Bronchial epithelial cell (primary cell): ENCODE results near the gene CHURC1. TPM values are rescaled to one million over a fixed set of nuclear protein-coding genes. Genes with fewer than 3 reads are reported as not detected.
A peak's percentile ranks its signal among the peaks of the same experiment; 100 is the strongest.

Experiments used
- DNase-seq: peaks from one replicate; pipeline ENCODE4 v3.0.0-alpha.2; 2010; ENCODE audit warnings: low read depth
- FAIRE-seq: peaks from 2 replicates; lab custom pipeline; 2011; peaks lifted over from hg19 to GRCh38; lab: Jason Lieb, UNC
- H3K27me3 ChIP-seq: 2 replicates; pipeline ENCODE4 v1.5.1; 2011; ENCODE audit warnings: low read length; ENCODE audit not compliant: control insufficient read depth, insufficient read depth
- H3K36me3 ChIP-seq: 2 replicates; pipeline ENCODE4 v1.5.1; 2011; ENCODE audit warnings: low read length; ENCODE audit not compliant: control insufficient read depth, insufficient read depth
- H3K4me3 ChIP-seq: 2 replicates; pipeline ENCODE4 v1.5.1; 2011; ENCODE audit warnings: mild to moderate bottlenecking, low read depth, low read length, control low read depth
- total RNA-seq: library from RNA; depleted of rRNA; stranded (reverse); fragments of >200 nt; gene quantifications from 2 replicates; pipeline ENCODE4 v1.2.1, GENCODE V29; 2014
- TF ChIP-seq, protein P1 (sequence below): IDR thresholded peaks from 2 replicates; pipeline ENCODE4 v1.5.1; 2011; ENCODE audit warnings: mild to moderate bottlenecking, moderate library complexity, low read length, control low read depth, inconsistent platforms; ENCODE audit not compliant: insufficient read depth, severe bottlenecking

CHURC1 gene
- total RNA-seq, 1 donor from 2014 or later = 21.9 TPM

DNA sequence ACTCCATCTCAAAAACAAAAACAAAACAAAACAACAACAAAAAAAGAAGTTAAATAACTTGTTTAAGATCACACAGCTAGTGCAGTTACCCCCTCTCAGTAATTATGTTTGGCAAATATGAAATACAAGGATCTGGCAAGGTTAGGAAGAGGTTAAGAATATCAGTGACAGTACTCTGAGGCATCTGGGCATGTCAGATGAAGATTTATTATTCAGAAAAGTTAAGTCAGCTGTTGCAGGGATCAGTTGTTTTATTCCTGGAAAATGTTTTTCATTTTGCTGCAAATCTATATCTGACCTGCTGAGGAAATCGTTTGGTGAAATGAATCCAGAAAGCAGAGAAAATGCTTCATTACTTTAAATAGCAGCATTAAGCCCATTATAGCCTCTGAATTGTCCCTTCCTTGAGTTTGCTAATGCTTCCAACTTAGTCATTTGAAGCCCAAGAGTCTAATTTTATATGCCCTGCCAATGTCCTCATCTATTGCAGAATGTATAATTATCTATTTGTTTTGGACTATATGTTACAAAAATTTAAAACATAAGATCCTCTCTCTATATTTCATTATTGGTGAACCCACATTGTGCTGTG lies 20.2 kb downstream of the CHURC1 start:
- H3K4me3 ChIP-seq = no peak overlapping the region
- DNase-seq (no peak), FAIRE-seq (no peak)
- H3K27me3 ChIP-seq = no peaks in the 10 kb centered on the region
- TF ChIP-seq, protein P1, sequence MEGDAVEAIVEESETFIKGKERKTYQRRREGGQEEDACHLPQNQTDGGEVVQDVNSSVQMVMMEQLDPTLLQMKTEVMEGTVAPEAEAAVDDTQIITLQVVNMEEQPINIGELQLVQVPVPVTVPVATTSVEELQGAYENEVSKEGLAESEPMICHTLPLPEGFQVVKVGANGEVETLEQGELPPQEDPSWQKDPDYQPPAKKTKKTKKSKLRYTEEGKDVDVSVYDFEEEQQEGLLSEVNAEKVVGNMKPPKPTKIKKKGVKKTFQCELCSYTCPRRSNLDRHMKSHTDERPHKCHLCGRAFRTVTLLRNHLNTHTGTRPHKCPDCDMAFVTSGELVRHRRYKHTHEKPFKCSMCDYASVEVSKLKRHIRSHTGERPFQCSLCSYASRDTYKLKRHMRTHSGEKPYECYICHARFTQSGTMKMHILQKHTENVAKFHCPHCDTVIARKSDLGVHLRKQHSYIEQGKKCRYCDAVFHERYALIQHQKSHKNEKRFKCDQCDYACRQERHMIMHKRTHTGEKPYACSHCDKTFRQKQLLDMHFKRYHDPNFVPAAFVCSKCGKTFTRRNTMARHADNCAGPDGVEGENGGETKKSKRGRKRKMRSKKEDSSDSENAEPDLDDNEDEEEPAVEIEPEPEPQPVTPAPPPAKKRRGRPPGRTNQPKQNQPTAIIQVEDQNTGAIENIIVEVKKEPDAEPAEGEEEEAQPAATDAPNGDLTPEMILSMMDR = no peak
- H3K36me3 ChIP-seq = peaks cover 8% of the 10 kb centered on the region

DNA sequence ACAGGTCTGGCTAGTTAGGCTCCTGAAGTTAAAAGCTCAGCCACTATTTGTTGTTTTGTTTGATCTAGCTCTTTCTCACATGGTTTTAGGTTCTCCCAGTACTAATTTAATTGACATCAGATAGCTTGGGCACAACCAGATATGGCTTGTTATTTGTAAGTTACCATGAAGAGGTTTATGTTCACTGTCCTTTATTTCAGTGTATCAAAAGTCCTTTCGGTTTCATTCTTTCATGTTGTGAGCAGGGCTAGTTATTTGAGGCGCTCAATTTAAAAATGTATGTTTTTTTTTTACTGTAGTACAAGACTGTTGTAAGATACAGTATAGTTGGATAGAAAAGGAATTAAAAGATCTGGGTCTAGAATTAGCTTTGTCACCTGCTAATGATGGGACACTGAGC lies 21.3 kb downstream of the CHURC1 start:
- FAIRE-seq (no peak), DNase-seq (no peak)
- no peak overlapping the region for H3K4me3 ChIP-seq
- TF ChIP-seq, protein P1 = no peak
- no peaks in the 10 kb centered on the region for H3K27me3 ChIP-seq
- peaks cover 10% of the 10 kb centered on the region for H3K36me3 ChIP-seq

DNA sequence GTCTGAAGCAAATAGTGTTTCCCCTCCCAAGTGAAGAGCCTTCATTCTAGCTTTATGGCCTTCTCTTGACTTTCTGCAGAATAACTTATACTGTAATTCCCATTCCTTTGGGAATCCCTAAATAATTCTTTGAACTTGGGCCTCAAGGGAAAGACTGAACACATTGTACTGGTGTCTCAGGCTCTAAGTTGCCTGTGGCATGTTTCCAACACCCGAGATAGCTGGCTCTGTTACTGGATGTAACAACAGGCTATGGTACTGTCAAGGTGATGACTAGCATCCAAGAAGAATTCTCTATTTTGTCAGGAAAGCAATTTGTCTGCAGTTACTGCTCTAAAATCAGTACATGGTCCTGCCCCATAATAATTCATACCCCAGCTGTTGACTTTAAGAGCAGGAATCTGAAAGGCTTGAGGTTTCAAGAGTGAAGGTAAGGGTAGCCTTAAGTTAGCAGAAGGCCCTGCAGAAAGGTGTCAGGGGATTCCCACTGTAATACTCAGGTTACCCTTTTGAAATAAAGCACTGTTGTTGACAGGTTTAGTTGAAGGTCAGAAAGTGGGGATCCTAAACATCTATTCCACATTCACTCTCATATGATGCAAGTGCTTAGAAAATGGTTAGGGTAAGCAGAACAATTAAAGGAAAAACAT lies 23.0 kb downstream of the CHURC1 start:
- Histone ChIP-seq H3K27me3 (no peaks in the 10 kb centered on the region), H3K4me3 (no peak overlapping the region), H3K36me3 (peaks cover 2% of the 10 kb centered on the region)
- FAIRE-seq (peak; percentile 68), DNase-seq (no peak)
- TF ChIP-seq, protein P1 = no peak

DNA sequence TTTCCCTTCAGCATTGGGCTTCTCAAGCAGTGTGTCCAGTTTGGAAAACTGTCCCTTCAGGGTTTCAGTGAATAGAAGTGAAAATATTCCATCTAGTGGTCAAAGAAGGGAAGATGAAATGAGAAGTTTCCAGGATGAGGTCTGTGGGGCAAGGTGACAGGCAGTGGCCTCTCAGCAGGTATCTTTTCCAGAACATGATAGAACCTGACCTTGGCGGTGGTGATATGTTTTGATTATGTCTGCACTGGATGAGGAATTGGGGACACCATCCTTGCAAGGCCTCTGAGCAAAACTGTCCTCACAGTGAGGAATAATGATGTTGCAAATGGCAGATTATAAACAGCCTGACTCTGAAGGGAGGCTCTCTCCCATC lies 23.6 kb downstream of the CHURC1 start:
- no peaks in the 10 kb centered on the region for H3K27me3 ChIP-seq
- H3K4me3 ChIP-seq = no peak overlapping the region
- TF ChIP-seq, protein P1 = no peak
- DNase-seq (no peak), FAIRE-seq (no peak)
- peaks cover 2% of the 10 kb centered on the region for H3K36me3 ChIP-seq

DNA sequence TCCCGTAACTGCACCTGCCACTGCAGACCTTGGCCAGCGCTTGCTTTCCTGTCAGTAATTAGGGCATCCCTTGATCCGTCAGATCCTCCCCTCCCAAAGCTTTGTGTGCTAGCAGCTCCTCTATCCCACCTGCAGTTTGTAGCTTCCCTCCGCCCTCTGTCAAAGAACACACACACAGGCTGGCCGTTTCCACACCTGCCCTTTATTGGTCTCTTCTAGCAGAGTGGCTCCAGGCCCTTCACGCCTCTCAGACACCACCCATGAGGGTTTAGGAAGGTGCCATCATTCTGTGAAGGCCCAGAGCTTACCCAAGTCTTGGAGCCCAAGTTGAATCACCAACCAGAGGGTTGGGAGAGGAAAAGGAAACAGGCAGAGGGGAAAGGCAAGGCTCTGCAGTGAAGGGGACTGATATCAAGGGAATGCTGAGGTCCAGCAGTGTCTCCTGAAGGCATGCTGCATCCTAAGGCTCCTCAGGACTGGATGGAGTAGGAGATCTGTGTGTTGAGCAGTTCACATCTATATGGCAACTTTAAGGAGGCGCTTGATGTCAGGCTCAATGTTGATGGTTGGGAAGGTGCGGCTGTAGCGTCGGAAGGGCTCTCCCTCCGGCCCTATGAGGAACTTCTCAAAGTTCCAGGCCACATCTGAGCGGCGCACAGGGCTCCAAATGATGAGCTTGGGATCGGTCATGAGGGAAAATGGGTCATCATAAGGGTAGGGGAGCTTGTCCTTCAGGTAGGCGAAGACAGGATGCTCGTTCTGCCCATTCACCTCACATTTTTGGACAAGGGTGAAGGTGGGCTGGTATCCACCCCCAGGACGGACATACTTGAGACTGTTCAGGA lies 24.9 kb downstream of the CHURC1 start:
- Histone ChIP-seq H3K36me3 (peaks cover 2% of the 10 kb centered on the region), H3K27me3 (no peaks in the 10 kb centered on the region), H3K4me3 (no peak overlapping the region)
- DNase-seq = no peak
- FAIRE-seq = peak; percentile 32
- TF ChIP-seq, protein P1 = no peak
